Measurements from ENCODE around the gene SMARCAL1. TPM values are rescaled to one million over a fixed set of nuclear protein-coding genes. Genes with fewer than 3 reads are reported as not detected.

The SMARCAL1 gene
- total and polyA plus RNA-seq, 2 of the 13 experiments (the other 11 are each of a cell fraction or from before 2014, with no cell fraction given) = 12.7 to 21.3 TPM

DNA sequence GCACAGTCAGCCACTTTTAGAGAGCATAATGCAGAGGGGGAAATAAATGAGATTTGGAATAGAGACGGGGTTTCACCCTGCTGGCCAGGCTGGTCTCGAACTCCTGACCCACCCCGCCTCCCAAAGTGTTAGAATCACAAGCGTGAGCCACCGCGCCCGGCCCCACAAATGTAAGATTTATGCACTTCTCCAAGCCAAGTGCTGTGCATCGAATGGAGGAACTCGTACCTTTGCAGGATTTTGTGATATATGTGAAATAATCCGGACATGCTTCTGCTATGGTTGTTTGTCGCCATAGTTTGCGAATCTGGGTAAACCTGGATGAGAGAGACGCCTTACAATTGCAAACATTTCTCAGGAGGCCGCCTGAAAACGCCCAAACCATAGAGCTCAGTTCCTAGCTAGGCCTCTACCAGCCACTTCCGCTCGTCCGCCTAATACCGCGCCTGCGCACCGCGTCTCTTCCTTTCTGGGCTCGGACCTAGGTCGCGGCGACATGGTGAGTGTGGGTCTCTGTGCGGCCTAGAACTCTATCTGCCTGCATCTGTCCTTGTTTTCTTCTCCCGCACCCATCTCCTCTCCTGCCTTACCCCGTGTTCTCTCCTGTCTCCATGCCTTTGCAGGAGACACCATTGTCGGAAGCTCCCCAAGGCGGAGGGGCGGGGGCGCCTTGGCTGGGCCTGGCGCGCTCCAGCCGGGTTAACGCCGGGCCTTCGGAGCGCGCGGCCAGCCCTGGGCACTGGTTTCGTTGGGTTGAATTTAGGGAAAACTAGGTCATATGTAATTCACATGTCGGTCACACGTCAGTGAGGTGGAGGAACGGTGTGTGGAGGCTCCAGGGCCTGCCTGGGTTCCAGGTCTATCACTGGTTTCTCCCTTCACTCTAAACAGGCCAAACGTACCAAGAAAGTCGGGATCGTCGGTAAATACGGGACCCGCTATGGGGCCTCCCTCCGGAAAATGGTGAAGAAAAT, 86.4 kb downstream of the SMARCAL1 start, which contains the start of gene RPL37A (continued):
- TF ChIP-seq, protein P1, sequence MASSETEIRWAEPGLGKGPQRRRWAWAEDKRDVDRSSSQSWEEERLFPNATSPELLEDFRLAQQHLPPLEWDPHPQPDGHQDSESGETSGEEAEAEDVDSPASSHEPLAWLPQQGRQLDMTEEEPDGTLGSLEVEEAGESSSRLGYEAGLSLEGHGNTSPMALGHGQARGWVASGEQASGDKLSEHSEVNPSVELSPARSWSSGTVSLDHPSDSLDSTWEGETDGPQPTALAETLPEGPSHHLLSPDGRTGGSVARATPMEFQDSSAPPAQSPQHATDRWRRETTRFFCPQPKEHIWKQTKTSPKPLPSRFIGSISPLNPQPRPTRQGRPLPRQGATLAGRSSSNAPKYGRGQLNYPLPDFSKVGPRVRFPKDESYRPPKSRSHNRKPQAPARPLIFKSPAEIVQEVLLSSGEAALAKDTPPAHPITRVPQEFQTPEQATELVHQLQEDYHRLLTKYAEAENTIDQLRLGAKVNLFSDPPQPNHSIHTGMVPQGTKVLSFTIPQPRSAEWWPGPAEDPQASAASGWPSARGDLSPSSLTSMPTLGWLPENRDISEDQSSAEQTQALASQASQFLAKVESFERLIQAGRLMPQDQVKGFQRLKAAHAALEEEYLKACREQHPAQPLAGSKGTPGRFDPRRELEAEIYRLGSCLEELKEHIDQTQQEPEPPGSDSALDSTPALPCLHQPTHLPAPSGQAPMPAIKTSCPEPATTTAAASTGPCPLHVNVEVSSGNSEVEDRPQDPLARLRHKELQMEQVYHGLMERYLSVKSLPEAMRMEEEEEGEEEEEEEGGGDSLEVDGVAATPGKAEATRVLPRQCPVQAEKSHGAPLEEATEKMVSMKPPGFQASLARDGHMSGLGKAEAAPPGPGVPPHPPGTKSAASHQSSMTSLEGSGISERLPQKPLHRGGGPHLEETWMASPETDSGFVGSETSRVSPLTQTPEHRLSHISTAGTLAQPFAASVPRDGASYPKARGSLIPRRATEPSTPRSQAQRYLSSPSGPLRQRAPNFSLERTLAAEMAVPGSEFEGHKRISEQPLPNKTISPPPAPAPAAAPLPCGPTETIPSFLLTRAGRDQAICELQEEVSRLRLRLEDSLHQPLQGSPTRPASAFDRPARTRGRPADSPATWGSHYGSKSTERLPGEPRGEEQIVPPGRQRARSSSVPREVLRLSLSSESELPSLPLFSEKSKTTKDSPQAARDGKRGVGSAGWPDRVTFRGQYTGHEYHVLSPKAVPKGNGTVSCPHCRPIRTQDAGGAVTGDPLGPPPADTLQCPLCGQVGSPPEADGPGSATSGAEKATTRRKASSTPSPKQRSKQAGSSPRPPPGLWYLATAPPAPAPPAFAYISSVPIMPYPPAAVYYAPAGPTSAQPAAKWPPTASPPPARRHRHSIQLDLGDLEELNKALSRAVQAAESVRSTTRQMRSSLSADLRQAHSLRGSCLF (CRISPR knock-in tag; IDR thresholded peaks at IDR 0.05; ENCODE audit: borderline replicate concordance) = peak; percentile 97
- TF ChIP-seq, protein P2, sequence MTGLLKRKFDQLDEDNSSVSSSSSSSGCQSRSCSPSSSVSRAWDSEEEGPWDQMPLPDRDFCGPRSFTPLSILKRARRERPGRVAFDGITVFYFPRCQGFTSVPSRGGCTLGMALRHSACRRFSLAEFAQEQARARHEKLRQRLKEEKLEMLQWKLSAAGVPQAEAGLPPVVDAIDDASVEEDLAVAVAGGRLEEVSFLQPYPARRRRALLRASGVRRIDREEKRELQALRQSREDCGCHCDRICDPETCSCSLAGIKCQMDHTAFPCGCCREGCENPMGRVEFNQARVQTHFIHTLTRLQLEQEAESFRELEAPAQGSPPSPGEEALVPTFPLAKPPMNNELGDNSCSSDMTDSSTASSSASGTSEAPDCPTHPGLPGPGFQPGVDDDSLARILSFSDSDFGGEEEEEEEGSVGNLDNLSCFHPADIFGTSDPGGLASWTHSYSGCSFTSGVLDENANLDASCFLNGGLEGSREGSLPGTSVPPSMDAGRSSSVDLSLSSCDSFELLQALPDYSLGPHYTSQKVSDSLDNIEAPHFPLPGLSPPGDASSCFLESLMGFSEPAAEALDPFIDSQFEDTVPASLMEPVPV (CRISPR knock-in tag; IDR thresholded peaks at IDR 0.05) = peak; percentile 92
- peak; percentile 94 for TF ChIP-seq FOXC1 (CRISPR knock-in tag; IDR thresholded peaks at IDR 0.05; ENCODE audit: borderline replicate concordance)
- TF ChIP-seq, protein P3, sequence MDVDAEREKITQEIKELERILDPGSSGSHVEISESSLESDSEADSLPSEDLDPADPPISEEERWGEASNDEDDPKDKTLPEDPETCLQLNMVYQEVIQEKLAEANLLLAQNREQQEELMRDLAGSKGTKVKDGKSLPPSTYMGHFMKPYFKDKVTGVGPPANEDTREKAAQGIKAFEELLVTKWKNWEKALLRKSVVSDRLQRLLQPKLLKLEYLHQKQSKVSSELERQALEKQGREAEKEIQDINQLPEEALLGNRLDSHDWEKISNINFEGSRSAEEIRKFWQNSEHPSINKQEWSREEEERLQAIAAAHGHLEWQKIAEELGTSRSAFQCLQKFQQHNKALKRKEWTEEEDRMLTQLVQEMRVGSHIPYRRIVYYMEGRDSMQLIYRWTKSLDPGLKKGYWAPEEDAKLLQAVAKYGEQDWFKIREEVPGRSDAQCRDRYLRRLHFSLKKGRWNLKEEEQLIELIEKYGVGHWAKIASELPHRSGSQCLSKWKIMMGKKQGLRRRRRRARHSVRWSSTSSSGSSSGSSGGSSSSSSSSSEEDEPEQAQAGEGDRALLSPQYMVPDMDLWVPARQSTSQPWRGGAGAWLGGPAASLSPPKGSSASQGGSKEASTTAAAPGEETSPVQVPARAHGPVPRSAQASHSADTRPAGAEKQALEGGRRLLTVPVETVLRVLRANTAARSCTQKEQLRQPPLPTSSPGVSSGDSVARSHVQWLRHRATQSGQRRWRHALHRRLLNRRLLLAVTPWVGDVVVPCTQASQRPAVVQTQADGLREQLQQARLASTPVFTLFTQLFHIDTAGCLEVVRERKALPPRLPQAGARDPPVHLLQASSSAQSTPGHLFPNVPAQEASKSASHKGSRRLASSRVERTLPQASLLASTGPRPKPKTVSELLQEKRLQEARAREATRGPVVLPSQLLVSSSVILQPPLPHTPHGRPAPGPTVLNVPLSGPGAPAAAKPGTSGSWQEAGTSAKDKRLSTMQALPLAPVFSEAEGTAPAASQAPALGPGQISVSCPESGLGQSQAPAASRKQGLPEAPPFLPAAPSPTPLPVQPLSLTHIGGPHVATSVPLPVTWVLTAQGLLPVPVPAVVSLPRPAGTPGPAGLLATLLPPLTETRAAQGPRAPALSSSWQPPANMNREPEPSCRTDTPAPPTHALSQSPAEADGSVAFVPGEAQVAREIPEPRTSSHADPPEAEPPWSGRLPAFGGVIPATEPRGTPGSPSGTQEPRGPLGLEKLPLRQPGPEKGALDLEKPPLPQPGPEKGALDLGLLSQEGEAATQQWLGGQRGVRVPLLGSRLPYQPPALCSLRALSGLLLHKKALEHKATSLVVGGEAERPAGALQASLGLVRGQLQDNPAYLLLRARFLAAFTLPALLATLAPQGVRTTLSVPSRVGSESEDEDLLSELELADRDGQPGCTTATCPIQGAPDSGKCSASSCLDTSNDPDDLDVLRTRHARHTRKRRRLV (CRISPR knock-in tag; IDR thresholded peaks at IDR 0.05) = peak; percentile 92
- no peak; the same call in 1 of the 2 replicates for TF ChIP-seq KIAA2018 (CRISPR knock-in tag; IDR thresholded peaks at IDR 0.05; ENCODE audit: borderline replicate concordance)
